SKM-1 (cell line): ENCODE data around the gene ALKBH7.
"Not testable (repeated sequence)": the region's sequence is repeated elsewhere in the genome, so short reads cannot be mapped to it uniquely, and the experiment has no call there.

ENCODE experiments used
- DNase-seq: peaks from one replicate; lab custom pipeline; 2025; ENCODE audit not compliant: unreplicated experiment; lab: John Stamatoyannopoulos, UW

The ALKBH7 gene

DNA sequence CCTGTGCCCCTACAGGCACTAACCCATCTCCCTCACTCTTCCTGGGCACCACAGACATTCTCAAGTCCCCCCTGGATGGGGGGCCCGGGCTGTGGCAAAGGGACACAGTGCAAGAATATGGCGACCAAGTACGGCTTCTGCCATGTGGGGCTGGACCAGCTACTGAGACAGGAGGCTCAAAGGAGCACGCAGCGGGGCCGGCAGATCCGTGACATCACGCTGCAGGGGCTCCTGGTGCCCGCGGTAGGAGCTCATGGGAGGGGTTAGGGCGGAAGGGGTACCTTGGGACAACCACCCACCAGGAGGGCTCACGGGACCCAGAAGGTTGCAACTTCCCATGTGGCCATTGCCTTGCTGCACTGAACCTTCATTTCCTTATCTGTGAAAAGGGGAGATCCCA lies 23.7 kb downstream of the ALKBH7 start:
- DNase-seq = no peak

GRCh38 chr19:6400062-6400944 lies 27.7 kb downstream of the ALKBH7 start:
- DNase-seq = not testable (repeated sequence)

DNA sequence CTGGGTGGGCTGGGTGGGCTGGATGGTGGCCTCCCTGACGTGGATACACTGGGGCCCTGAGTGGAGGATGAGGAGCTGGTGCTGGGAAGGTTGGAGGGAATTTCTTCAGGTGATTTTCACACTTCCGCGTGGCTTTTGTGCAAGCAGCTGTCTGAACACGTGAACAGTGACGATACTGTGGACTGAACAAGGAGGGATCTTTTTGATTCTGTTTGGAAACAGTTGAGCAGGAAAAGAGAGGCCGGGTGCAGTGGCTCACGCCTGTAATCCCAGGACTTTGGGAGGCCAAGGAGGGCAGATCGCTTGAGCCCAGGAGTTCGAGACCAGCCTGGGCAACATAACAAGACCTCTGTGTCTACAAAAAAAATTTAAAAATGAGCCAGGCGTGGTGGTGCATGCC lies 29.5 kb downstream of the ALKBH7 start:
- no peak for DNase-seq

DNA sequence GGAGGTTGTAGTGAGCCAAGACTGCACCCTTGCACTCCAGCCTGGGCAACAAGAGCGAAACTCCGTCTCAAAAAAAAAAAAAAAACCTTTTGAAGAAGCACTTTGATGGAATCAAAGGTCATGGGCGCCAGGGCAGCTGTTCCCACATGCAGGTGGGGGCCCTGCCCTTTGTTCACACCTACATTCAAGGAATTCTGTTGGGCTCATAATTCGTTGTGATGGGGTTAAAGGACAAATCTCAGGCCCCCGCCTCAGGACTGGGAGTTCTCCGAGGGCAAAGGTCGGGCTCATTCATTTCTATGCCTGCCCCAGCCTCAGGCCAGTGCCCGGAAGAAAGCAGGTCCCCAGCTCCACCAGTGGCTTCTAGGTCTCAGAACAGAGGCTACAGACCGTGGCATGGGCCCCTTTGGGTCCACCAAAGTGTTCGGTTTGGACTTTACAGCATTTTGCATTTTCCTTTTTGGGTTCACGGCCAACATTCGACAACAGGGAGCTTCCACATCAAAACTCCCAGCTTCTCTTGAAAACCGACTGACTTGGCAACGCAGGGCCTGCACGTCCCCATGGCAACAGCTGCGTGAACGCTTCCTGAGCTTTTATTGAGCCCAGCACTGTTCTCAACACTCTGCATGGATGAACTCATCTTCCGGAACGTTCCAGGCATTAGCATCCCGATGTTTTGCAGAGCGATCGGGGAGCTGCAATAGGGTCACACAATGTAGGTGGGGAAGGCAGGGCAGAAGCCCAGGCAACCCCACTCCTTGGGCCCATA lies 30.4 kb downstream of the ALKBH7 start:
- no peak for DNase-seq

DNA sequence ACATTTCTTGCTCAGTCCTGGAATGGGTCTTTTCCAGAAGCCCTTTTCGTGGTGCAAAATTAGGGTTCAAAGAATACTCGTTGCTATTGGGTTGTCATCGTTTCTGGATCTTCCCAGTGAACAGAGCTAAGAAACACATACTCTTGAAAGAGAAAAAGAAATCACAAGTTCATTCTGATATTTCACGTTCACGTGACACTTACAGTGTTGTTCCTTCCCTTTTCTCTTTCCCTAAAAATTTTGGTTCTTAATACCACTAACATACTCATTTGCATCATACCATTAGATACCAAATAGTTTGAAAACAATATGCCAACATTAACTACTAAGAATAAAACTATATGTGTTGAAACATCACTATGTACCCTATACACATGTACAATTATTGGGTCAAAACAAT lies 33.8 kb downstream of the ALKBH7 start:
- no peak for DNase-seq

DNA sequence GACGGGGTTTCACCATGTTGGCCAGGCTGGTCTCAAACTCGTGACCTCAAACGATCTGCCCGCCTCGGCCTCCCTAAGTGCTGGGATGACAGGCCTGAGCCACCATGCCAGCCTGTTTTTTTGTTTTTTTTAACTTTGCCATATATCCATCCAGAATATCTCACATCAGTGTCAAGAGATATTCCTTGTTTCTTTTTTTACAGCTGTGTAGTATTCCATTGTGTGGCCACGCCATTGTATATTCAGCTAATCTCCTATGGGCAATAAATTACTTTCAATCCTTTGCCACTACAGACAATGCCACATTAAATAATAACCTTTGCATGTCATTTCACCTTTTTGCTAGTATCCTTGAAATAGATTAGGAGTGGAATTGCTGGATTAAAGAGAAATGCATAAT lies 36.8 kb downstream of the ALKBH7 start:
- no peak for DNase-seq

DNA sequence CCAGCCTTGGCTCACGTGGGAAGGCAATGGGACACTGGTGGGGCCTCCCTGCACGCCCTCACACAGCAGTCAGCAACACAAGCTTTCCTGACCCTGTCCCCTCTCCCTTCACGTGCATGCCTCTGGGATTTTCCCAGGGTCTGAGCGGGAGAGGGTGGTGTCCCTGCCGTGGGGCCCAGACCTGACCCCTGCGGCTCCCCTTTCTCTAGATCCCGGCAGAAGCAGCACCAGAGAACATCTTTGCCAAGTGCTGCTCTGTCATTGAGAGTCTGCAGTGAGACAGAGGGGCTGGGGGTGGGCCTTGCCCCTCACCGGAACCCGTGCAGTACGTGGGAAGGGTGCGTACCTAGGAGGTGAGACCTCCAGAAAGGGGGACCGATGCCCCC lies 39.5 kb downstream of the ALKBH7 start:
- no peak for DNase-seq

- DNase-seq = no peak
Observed at GRCh38 chr19:6412447-6413091, 40.0 kb downstream of the ALKBH7 start.

GRCh38 chr19:6413291-6413690 lies 40.7 kb downstream of the ALKBH7 start:
- no peak for DNase-seq

DNA sequence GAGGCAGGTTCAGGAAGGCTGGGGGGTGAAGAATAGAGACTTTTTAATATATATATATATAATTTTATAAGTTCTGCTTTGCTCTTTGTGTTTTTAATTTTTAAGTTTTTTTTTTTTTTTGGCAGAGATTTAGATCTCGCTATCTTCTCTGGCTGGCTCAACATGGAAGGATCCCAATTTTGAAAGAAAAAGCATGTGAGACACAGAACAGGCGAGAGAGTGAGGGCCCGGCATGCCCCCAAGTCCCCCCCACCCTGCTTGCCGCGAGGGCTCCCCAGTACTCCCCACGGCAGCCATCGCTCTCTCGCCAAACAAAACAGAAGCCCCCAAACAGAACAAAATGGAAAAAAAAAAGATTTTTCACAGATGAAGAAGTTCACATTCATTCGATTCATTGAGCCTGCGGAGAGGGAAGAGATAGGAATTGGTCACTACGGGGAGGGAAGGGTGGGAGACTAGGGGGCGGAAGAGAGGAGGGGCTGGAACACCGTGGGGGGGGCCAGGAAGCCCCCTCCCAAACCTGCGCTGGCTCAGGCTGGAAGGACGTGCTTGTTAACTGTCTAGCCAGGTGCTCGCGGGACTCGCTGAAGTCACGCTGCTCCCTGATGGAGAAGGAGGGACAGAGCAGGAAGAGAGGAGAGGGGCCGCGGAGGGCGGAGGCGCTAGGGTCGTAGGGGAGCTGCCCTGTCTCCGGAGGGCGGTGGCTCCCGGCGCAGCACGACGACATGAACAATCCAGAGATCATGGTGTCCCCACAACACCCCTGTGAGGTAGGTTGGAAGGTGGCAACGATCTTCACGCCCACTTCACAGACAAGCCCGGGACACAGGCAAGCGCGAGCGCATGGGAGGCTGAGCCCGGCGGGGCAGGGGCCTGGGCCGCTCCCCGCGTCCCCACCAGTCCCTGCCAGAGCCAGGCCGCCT lies 41.4 kb downstream of the ALKBH7 start:
- no peak for DNase-seq

DNA sequence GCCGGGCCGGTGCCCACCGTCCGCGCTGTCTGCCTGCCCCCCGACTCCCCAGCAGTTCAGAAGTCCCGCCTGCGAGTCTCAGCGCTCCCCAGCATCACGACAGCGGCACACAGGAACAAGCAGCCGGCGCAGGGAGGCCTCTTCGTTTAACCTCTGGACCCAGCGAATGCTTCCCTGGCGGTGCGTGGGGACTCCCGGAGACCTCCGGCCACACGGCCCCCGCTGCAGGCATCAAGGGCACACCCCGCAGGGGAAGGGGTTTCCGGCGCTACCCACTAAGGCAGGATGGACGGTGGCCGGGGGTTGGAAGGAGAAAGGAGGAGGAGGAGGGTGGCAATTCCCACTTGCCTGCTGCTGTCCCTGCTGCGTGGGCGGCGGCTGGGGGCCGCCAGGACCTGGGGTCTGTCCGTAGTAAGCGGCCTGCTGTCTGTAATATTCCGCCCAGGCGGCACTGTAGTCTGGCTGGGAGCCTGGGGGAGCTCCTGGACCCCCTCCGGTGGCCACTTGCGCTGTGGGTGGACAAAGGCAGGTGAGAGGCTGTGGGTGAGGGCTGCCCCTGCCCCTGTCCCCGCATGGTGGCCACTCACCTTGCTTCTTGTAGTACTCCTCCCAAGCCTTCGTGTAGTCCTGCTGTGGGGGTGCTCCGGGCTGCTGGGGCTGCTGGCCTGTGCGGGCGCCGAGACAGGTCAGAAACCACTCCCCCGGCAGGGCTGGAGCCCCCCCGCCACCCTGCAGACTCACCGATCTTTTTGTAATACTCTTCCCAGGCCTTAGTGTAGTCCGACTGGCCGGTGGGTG lies 42.4 kb downstream of the ALKBH7 start:
- DNase-seq = no peak

DNA sequence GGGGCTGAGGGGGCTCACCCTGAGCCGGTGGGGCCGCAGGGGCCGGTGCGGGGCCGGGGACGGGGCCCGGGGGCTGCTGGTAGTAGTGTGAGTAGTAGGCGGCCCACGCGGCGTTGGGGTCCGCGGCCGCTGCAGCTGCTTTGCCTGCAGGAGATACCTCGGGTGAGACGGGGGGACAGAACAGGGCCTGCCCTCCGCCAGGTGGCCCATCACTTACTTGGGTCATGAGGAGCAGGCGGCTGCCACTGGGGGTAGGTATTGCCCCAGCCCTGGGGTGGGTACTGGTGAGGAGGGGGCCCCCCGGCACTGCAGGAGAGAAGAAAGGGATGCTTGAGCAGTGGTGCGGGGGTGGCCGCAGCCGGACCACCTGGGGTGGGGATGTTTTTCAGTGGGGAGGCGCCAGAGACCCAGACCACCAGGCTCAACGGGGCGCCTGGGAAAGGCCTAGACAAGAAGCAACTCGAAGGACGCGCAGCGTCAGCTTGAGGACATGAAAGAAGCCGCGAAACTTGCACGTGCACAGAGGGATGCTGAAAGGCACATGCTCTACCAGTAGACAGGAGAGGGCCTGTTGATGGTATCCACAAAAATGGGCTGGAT lies 43.1 kb downstream of the ALKBH7 start:
- no peak for DNase-seq

- DNase-seq = no peak
Observed at GRCh38 chr19:6416658-6417405, 44.2 kb downstream of the ALKBH7 start.

DNA sequence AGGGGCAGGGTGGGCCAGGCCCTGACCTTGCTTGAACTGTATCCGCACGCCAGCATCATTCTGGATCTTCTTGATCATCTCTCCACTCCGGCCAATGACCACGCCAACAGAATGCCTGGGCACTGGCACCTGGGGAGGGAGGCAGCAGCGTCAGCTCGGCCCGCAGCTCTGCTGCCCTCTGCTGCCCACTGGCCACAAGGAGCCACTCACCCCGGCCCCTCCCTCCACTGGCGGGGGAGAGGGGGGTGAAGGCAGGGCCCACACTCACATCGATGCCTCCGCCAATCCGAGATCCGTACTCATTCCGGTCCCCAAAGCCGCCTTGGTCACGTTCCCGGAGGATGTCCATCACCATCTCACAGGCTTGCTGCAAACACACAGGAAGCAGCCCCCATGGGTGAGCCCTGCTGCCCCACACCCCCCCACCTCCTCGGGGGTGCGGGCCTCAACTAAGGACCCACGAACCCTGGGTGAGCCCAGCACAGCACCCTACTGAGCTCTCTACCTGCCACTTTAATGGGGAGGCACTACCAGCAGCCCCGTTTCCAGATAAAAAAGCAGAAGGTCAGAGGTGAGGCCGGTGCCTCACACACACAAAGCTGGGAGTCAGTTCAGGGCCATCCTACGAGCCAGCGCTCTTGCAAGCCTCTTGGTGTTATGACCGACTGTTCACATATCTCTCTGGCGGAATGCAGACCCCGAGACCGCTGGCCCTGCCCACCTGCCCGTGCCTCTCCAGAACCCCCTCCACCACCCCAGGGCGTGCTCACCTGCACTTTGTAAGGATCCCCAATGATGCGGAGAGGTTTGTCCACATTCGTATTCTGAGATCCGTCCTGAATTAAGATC lies 45.3 kb downstream of the ALKBH7 start:
- DNase-seq = no peak

DNA sequence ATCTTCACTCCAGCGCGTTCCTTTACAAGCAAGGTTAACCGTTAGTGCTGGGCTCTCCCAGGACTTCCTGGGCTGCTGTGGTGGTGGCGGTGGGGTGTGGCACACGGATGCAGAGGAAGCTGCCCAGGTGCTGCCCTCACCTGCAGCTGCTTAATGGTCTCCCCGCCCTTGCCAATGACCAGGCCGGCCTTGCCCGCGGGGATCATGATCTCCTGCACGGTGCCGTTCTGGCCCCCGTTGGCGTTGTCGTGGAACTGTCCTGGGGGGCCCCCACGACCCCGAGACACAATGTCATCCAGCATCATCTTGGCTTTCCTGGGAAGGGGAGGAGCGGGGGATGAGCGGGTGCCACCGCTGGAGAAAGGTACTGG lies 46.0 kb downstream of the ALKBH7 start:
- no peak for DNase-seq

DNA sequence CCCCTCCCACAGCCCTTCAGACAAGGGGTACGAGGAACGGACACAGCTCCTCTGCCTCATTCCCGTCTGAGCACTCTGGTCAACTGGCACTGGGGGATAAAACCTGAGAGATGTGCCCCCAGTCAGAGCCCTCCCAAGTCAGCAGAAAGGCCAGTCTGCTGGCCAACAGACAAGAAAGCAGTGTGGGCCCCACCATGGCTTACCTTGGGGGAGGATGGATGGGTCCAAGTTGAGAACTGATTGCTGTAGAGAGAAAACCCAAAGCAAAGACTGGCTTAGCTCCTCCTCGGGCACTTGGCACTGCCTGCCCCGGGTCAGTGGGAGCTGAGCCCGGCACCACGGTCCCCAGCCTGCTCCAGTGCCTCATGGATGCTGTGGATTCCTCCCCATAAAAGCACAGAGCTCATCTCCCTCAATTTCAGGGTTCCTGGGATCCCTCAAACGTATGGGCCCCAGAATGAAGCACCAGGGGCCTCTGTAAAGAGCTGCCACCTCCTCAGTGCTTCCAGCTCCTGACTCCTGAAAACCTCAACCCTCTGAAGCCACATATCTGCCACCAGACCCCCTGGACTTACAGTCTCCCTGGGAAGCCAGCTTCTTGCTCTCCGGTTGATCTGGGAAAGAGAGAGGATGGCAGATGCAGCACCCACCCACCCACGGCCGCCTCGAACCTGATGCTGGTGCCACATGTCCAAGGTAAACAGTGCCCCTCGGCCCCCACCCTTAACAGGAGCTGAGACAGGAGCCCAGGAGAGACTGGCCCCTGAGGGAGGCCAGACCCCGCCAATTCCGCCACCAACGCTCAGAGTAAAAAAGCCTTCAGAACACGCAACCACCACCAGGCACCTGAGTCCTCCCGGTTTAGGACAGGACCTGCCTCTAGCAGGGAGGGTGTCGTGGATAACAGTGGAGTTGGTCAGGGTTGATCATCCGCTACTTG lies 48.8 kb downstream of the ALKBH7 start:
- DNase-seq = no peak
